CD4-positive, alpha-beta memory T cell (primary cell): ENCODE data around the gene GAGE12H. TPM values are rescaled to one million over a fixed set of nuclear protein-coding genes. Genes with fewer than 3 reads are reported as not detected.
"Not testable (repeated sequence)": the region's sequence is repeated elsewhere in the genome, so short reads cannot be mapped to it uniquely, and the experiment has no call there.

Source experiments
- CTCF ChIA-PET: fragments of 350-600 bp; sonication (Branson Sonifier 250); formaldehyde crosslinking; loops from one replicate; lab custom pipeline; 2021; ENCODE audit warnings: inconsistent platforms; ENCODE audit not compliant: partially characterized antibody; lab: Charles Lee
- POLR2A ChIA-PET: fragments of 350-600 bp; sonication (Branson Sonifier 250); formaldehyde crosslinking; loops from one replicate; lab custom pipeline; 2021; ENCODE audit not compliant: partially characterized antibody; lab: Charles Lee
- DNase-seq, 5 donors: peaks; one replicate each; pipeline versions ENCODE4 v3.0.0 to v3.0.0-alpha.2; 2020 to 2022; ENCODE audit warnings: mixed read lengths in 1 of 5
- H3K27ac ChIP-seq: one replicate; pipeline ENCODE4 v1.7.0; 2013; ENCODE audit warnings: low read depth, low read length
- H3K27me3 ChIP-seq: 2 replicates; pipeline ENCODE4 v1.7.0; 2013; ENCODE audit warnings: mild to moderate bottlenecking, low read length, moderate library complexity; ENCODE audit not compliant: insufficient read depth
- H3K36me3 ChIP-seq: 2 replicates; pipeline ENCODE4 v1.7.0; 2013; ENCODE audit warnings: mild to moderate bottlenecking, low read length, moderate library complexity; ENCODE audit not compliant: insufficient read depth
- H3K4me1 ChIP-seq: 2 replicates; pipeline ENCODE4 v1.7.0; 2013; ENCODE audit warnings: mild to moderate bottlenecking, low read length, moderate library complexity; ENCODE audit not compliant: insufficient read depth
- H3K4me3 ChIP-seq, 2 donors: one replicate each; pipeline ENCODE4 v1.7.0; 2013; ENCODE audit warnings: low read length in 2 of 2, mild to moderate bottlenecking in 1 of 2
- H3K9me3 ChIP-seq, 2 donors: one replicate each; pipeline ENCODE4 v1.7.0; 2013; ENCODE audit warnings: low read length in 2 of 2, control low read depth in 1 of 2; ENCODE audit not compliant: control insufficient read depth in 1 of 2
- H3K27ac Mint-ChIP-seq, 7 donors: one replicate each; pipeline ENCODE4 v1.8.0; 2020 to 2021; ENCODE audit warnings: mixed read lengths in 7 of 7, mild to moderate bottlenecking in 6 of 7, inconsistent platforms in 3 of 7, moderate library complexity in 3 of 7
- H3K27me3 Mint-ChIP-seq, 2 donors: one replicate each; pipeline ENCODE4 v1.8.0; 2020 to 2021; ENCODE audit warnings: mixed read lengths in 2 of 2
- H3K36me3 Mint-ChIP-seq, 2 donors: one replicate each; pipeline ENCODE4 v1.8.0; 2020 to 2021; ENCODE audit warnings: mixed read lengths in 2 of 2, inconsistent platforms in 1 of 2, mild to moderate bottlenecking in 1 of 2
- H3K4me1 Mint-ChIP-seq, 4 donors: one replicate each; pipeline ENCODE4 v1.8.0; 2020 to 2021; ENCODE audit warnings: mixed read lengths in 4 of 4, mild to moderate bottlenecking in 1 of 4
- H3K4me3 Mint-ChIP-seq, 8 donors: one replicate each; pipeline ENCODE4 v1.8.0; 2020 to 2021; ENCODE audit warnings: mixed read lengths in 8 of 8, mild to moderate bottlenecking in 7 of 8, moderate library complexity in 6 of 8, inconsistent platforms in 3 of 8
- H3K9me3 Mint-ChIP-seq, 8 donors: one replicate each; pipeline ENCODE4 v1.8.0; 2020 to 2021; ENCODE audit warnings: mixed read lengths in 8 of 8, mild to moderate bottlenecking in 5 of 8, inconsistent platforms in 3 of 8, moderate library complexity in 1 of 8
- intact Hi-C: fragments of 100-400 bp; cut with micrococcal nuclease; formaldehyde crosslinking; loops from one replicate; pipeline ENCODE4 v1.15.1; 2023
- polyA plus RNA-seq, 2 donors: library from polyadenylated mRNA; unstranded; fragments of 300-500 nt; fragmentation: Illumina TruSeq; gene quantifications; one replicate each; pipeline ENCODE4 v1.2.3, GENCODE V29; 2021
- total RNA-seq, 2 experiments: library from RNA; stranded (reverse); gene quantifications; one replicate each; pipeline ENCODE4 v1.2.3, GENCODE V29; 2021

GAGE12H gene
- not detected for total RNA-seq
- not detected for polyA plus RNA-seq

- H3K4me3 ChIP-seq, H3K27ac Mint-ChIP-seq, DNase-seq, H3K36me3 Mint-ChIP-seq, H3K9me3 ChIP-seq, H3K4me3 Mint-ChIP-seq, H3K4me1 Mint-ChIP-seq, CTCF ChIA-PET, H3K4me1 ChIP-seq, H3K27ac ChIP-seq, intact Hi-C loops, POLR2A ChIA-PET, H3K36me3 ChIP-seq, H3K27me3 ChIP-seq, H3K27me3 Mint-ChIP-seq, H3K9me3 Mint-ChIP-seq: not testable (repeated sequence)
Observed at GRCh38 chrX:49579649-49580048, at the start of gene GAGE12H. TSS of gene GAGE12H (plus strand) at chrX:49579949. CDS start at chrX:49581104, 1,155 bp downstream.

- H3K9me3 Mint-ChIP-seq, POLR2A ChIA-PET, CTCF ChIA-PET, H3K9me3 ChIP-seq, H3K27ac Mint-ChIP-seq, H3K27ac ChIP-seq, H3K27me3 ChIP-seq, DNase-seq, H3K27me3 Mint-ChIP-seq, H3K36me3 Mint-ChIP-seq, H3K4me3 Mint-ChIP-seq, intact Hi-C loops, H3K4me1 Mint-ChIP-seq, H3K36me3 ChIP-seq, H3K4me3 ChIP-seq, H3K4me1 ChIP-seq: not testable (repeated sequence)
Observed at GRCh38 chrX:49531877-49532276, 47.9 kb upstream of the GAGE12H start, which contains the start of gene GAGE12C. TSS of gene GAGE12C (plus strand) at chrX:49532177. CDS start at chrX:49533332, 1,155 bp downstream.

GRCh38 chrX:49541433-49541832 lies 38.3 kb upstream of the GAGE12H start, which contains the start of gene GAGE12D:
TSS of gene GAGE12D (plus strand) at chrX:49541733. CDS start at chrX:49542888, 1,155 bp downstream.
- H3K9me3 ChIP-seq, intact Hi-C loops, H3K27ac Mint-ChIP-seq, H3K27ac ChIP-seq, DNase-seq, H3K27me3 Mint-ChIP-seq, H3K4me3 ChIP-seq, CTCF ChIA-PET, H3K4me3 Mint-ChIP-seq, H3K36me3 ChIP-seq, POLR2A ChIA-PET, H3K27me3 ChIP-seq, H3K9me3 Mint-ChIP-seq, H3K36me3 Mint-ChIP-seq, H3K4me1 Mint-ChIP-seq, H3K4me1 ChIP-seq: not testable (repeated sequence)

- H3K36me3 ChIP-seq, H3K9me3 ChIP-seq, POLR2A ChIA-PET, H3K4me1 ChIP-seq, H3K27ac Mint-ChIP-seq, H3K4me3 Mint-ChIP-seq, H3K27me3 ChIP-seq, CTCF ChIA-PET, DNase-seq, H3K36me3 Mint-ChIP-seq, H3K4me3 ChIP-seq, intact Hi-C loops, H3K27ac ChIP-seq, H3K4me1 Mint-ChIP-seq, H3K27me3 Mint-ChIP-seq, H3K9me3 Mint-ChIP-seq: not testable (repeated sequence)
Observed at GRCh38 chrX:49550989-49551388, 28.8 kb upstream of the GAGE12H start, which contains the start of gene GAGE12E. TSS of gene GAGE12E (plus strand) at chrX:49551289. CDS start at chrX:49552444, 1,155 bp downstream.

- H3K27me3 Mint-ChIP-seq, H3K36me3 ChIP-seq, H3K27me3 ChIP-seq, H3K27ac ChIP-seq, H3K4me3 ChIP-seq, DNase-seq, POLR2A ChIA-PET, H3K9me3 Mint-ChIP-seq, H3K27ac Mint-ChIP-seq, H3K4me3 Mint-ChIP-seq, CTCF ChIA-PET, intact Hi-C loops, H3K4me1 ChIP-seq, H3K9me3 ChIP-seq, H3K36me3 Mint-ChIP-seq, H3K4me1 Mint-ChIP-seq: not testable (repeated sequence)
Observed at GRCh38 chrX:49560542-49560941, 19.2 kb upstream of the GAGE12H start, which contains the start of gene GAGE12F. TSS of gene GAGE12F (plus strand) at chrX:49560842. CDS start at chrX:49561997, 1,155 bp downstream.

GRCh38 chrX:49568728-49569127 lies 11.0 kb upstream of the GAGE12H start:
- H3K36me3 Mint-ChIP-seq, H3K27ac Mint-ChIP-seq, H3K27me3 ChIP-seq, H3K4me3 Mint-ChIP-seq, H3K36me3 ChIP-seq, intact Hi-C loops, H3K27me3 Mint-ChIP-seq, DNase-seq, H3K4me1 Mint-ChIP-seq, H3K9me3 Mint-ChIP-seq, H3K9me3 ChIP-seq, POLR2A ChIA-PET, CTCF ChIA-PET, H3K27ac ChIP-seq, H3K4me1 ChIP-seq, H3K4me3 ChIP-seq: not testable (repeated sequence)

- H3K9me3 Mint-ChIP-seq, H3K27me3 Mint-ChIP-seq, H3K4me3 Mint-ChIP-seq, H3K4me3 ChIP-seq, H3K27me3 ChIP-seq, H3K9me3 ChIP-seq, H3K27ac ChIP-seq, DNase-seq, H3K4me1 Mint-ChIP-seq, POLR2A ChIA-PET, intact Hi-C loops, CTCF ChIA-PET, H3K4me1 ChIP-seq, H3K36me3 Mint-ChIP-seq, H3K36me3 ChIP-seq, H3K27ac Mint-ChIP-seq: not testable (repeated sequence)
Observed at GRCh38 chrX:49569152-49569551, 10.6 kb upstream of the GAGE12H start.

- H3K4me1 Mint-ChIP-seq, H3K27ac Mint-ChIP-seq, H3K4me3 Mint-ChIP-seq, H3K4me1 ChIP-seq, DNase-seq, H3K27me3 Mint-ChIP-seq, POLR2A ChIA-PET, H3K36me3 Mint-ChIP-seq, H3K4me3 ChIP-seq, H3K36me3 ChIP-seq, intact Hi-C loops, H3K9me3 Mint-ChIP-seq, H3K9me3 ChIP-seq, H3K27ac ChIP-seq, CTCF ChIA-PET, H3K27me3 ChIP-seq: not testable (repeated sequence)
Observed at GRCh38 chrX:49570100-49570499, 9.6 kb upstream of the GAGE12H start, which contains the start of gene GAGE12G. TSS of gene GAGE12G (plus strand) at chrX:49570400. CDS start at chrX:49571555, 1,155 bp downstream.
